Gastroesophageal sphincter (tissue), 3 donors: ENCODE results near the gene WBP2.

ENCODE experiments used
- CTCF ChIP-seq, 4 experiments: fragments of 200-600 bp in 2 of 4; fragments of 450-650 bp in 2 of 4; sonication (generic) in 1 of 4; IDR thresholded peaks; one replicate each; pipeline ENCODE4 v1.5.1; 2017 to 2019; ENCODE audit warnings: antibody characterized with exemption in 4 of 4, mild to moderate bottlenecking in 2 of 4, moderate library complexity in 2 of 4
- EP300 ChIP-seq: sonication (generic); formaldehyde crosslinking; IDR thresholded peaks from one replicate; pipeline ENCODE4 v1.6.1; 2017; ENCODE audit warnings: antibody characterized with exemption, mild to moderate bottlenecking
- POLR2A ChIP-seq, 2 donors: fragments of 450-650 bp; IDR thresholded peaks; one replicate each; pipeline ENCODE4 v1.6.1; 2017; ENCODE audit warnings: antibody characterized with exemption in 2 of 2, mild to moderate bottlenecking in 2 of 2, moderate library complexity in 1 of 2
- POLR2AphosphoS5 ChIP-seq: sonication (generic); formaldehyde crosslinking; IDR thresholded peaks from one replicate; pipeline ENCODE4 v1.6.1; 2017; ENCODE audit warnings: antibody characterized with exemption

- TF ChIP-seq CTCF (IDR thresholded peaks at IDR 0.05), result no peak
- no peak for TF ChIP-seq POLR2AphosphoS5
- TF ChIP-seq POLR2A (IDR thresholded peaks at IDR 0.05), result no peak
- no peak for TF ChIP-seq EP300
These were observed 40.2 kb downstream of the WBP2 start for GRCh38 chr17:75814900-75815373.
